Gastrocnemius medialis (tissue), 4 donors: ENCODE results near the gene DRC7. TPM values are rescaled to one million over a fixed set of nuclear protein-coding genes. Genes with fewer than 3 reads are reported as not detected.

Experiments used
- ATAC-seq, 2 donors: fragments of 150-250 bp; one replicate each; pipeline ENCODE4 v1.9.1; 2016
- DNase-seq, 2 donors: peaks; one replicate each; pipeline ENCODE4 v3.0.0-alpha.2; 2019
- H3K27ac ChIP-seq, 4 donors: fragments of 200-600 bp; sonication (generic); 1 replicate in 1 of 4; 2 replicates in 3 of 4; pipeline ENCODE4 v1.5.1; 2016 to 2018; ENCODE audit warnings: mild to moderate bottlenecking in 2 of 4, moderate library complexity in 1 of 4
- H3K27me3 ChIP-seq, 3 donors: fragments of 200-600 bp; sonication (generic) in 2 of 3; 1 replicate in 1 of 3; 2 replicates in 2 of 3; pipeline versions ENCODE4 v1.5.1 to v1.6.0; 2016 to 2019; ENCODE audit warnings: mild to moderate bottlenecking in 1 of 3, moderate library complexity in 1 of 3
- H3K36me3 ChIP-seq, 2 donors: fragments of 200-600 bp; sonication (generic) in 1 of 2; one replicate each; pipeline ENCODE4 v1.5.1; 2017 to 2018
- H3K4me1 ChIP-seq, 2 donors: fragments of 200-600 bp; sonication (generic) in 1 of 2; one replicate each; pipeline ENCODE4 v1.5.1; 2016 to 2017; ENCODE audit warnings: mild to moderate bottlenecking in 2 of 2
- H3K4me3 ChIP-seq, 4 donors: fragments of 200-600 bp; sonication (generic) in 3 of 4; 1 replicate in 1 of 4; 2 replicates in 3 of 4; pipeline ENCODE4 v1.5.1; 2016 to 2019; ENCODE audit warnings: mild to moderate bottlenecking in 2 of 4
- H3K9me3 ChIP-seq, 3 donors: fragments of 200-600 bp; sonication (generic) in 2 of 3; 1 replicate in 1 of 3; 2 replicates in 2 of 3; pipeline ENCODE4 v1.5.1; 2016 to 2019
- POLR2A ChIP-seq, 2 donors: fragments of 450-650 bp; IDR thresholded peaks; one replicate each; pipeline ENCODE4 v1.6.1; 2017; ENCODE audit warnings: antibody characterized with exemption in 2 of 2, mild to moderate bottlenecking in 2 of 2, moderate library complexity in 2 of 2
- in situ Hi-C, 4 donors: fragments of 200-750 bp; cut with MboI; loops; one replicate each; pipeline versions ENCODE4 v1.15.0 to v1.8.0; 2017; ENCODE audit warnings: low sequenced_read_pairs in 4 of 4
- intact Hi-C: fragments of 100-400 bp; cut with DNase I; formaldehyde crosslinking; loops from one replicate; pipeline ENCODE4 v1.15.1; 2023; ENCODE audit warnings: low total_unique reads
- total RNA-seq, 4 donors: library from RNA; depleted of rRNA; stranded (reverse); fragments of >200 nt; gene quantifications; one replicate each; pipeline versions ENCODE4 v1.1.0 to v1.2.3, GENCODE V29; 2016
- TF ChIP-seq, protein P1 (sequence below), 5 experiments: fragments of 450-650 bp in 3 of 5; fragments of 200-600 bp in 2 of 5; sonication (generic) in 2 of 5; IDR thresholded peaks in 4 of 5; conservative IDR thresholded peaks in 1 of 5; 1 replicate in 4 of 5; 2 replicates in 1 of 5; pipeline ENCODE4 v1.5.1; 2016 to 2019; ENCODE audit warnings: antibody characterized with exemption in 5 of 5, mild to moderate bottlenecking in 3 of 5, moderate library complexity in 3 of 5

The DRC7 gene
- total RNA-seq, 4 donors from 2014 or later = not detected

DNA sequence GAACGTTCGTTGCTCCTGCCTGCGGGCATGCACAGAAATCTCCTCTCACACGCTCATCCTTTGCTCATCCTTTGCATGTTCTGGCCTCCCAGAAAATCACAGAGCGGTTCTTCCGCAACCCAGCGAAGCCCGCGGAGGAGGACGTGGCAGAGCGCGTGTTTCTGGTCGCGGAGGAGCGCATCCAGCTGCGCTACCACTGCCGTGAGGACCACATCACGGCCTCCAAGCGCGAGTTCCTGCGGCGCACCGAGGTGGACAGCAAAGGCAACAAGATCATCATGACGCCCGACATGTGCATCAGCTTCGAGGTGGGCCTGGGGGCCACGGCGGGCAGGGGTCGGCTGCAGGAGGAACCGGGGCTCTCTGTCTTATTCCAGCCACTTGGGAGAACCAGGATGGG, 31.4 kb downstream of the DRC7 start:
- H3K4me3 ChIP-seq = no peak overlapping the region
- no peaks in the 10 kb centered on the region for H3K36me3 ChIP-seq
- DNase-seq (no peak), ATAC-seq (no peak)
- in situ Hi-C loops (loop anchor here in 2 of 4 donors (25.0 kb wide), 2 partner anchors 286 to 289 kb away; partner anchors contain the start of genes CIAPIN1 (in 1 of the 2), COQ9 (in 1 of the 2), USB1 (in 1 of the 2) and ZNF319 (in 1 of the 2)), intact Hi-C loops (no loop called here)
- no peak overlapping the region for H3K27ac ChIP-seq
- H3K4me1 ChIP-seq = no peaks in the 10 kb centered on the region
- no peaks in the 10 kb centered on the region for H3K9me3 ChIP-seq
- no peak for TF ChIP-seq POLR2A (IDR thresholded peaks at IDR 0.05)
- TF ChIP-seq, protein P1, sequence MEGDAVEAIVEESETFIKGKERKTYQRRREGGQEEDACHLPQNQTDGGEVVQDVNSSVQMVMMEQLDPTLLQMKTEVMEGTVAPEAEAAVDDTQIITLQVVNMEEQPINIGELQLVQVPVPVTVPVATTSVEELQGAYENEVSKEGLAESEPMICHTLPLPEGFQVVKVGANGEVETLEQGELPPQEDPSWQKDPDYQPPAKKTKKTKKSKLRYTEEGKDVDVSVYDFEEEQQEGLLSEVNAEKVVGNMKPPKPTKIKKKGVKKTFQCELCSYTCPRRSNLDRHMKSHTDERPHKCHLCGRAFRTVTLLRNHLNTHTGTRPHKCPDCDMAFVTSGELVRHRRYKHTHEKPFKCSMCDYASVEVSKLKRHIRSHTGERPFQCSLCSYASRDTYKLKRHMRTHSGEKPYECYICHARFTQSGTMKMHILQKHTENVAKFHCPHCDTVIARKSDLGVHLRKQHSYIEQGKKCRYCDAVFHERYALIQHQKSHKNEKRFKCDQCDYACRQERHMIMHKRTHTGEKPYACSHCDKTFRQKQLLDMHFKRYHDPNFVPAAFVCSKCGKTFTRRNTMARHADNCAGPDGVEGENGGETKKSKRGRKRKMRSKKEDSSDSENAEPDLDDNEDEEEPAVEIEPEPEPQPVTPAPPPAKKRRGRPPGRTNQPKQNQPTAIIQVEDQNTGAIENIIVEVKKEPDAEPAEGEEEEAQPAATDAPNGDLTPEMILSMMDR (IDR thresholded peaks at IDR 0.05 in 4 of 5, conservative IDR thresholded peaks at IDR 0.05 in 1 of 5) = no peak
- H3K27me3 ChIP-seq = no peaks in the 10 kb centered on the region

DNA sequence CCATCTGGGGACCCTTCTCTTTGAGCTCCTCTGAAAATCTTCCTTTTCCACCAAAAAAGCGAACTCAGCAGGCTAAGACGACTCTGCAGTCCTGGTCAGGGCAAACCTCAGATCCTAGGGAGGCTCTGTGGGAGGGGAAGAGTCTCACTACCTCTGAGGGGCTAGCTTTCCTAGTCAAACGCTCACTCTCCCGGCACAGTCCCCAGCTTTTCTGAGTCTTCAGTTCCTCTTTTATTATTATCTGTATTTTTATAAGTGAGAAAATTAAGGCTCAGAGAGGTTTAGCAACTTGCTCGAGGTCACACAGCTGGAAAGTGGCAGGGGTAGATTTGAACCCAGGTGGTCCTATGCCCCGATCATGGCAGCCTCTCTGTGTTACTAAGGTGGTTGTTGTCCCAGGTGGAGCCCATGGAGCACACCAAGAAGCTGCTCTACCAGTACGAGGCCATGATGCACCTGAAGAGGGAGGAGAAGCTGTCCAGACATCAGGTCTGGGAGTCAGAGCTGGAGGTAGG, 31.9 kb downstream of the DRC7 start:
- intact Hi-C loops (no loop called here), in situ Hi-C loops (loop anchor here in 2 of 4 donors (25.0 kb wide), 2 partner anchors 286 to 289 kb away; partner anchors contain the start of genes CIAPIN1 (in 1 of the 2), COQ9 (in 1 of the 2), USB1 (in 1 of the 2) and ZNF319 (in 1 of the 2))
- Histone ChIP-seq H3K4me1 (no peaks in the 10 kb centered on the region), H3K27me3 (no peaks in the 10 kb centered on the region), H3K36me3 (no peaks in the 10 kb centered on the region), H3K9me3 (no peaks in the 10 kb centered on the region), H3K4me3 (no peak overlapping the region), H3K27ac (no peak overlapping the region)
- TF ChIP-seq, protein P1 (IDR thresholded peaks at IDR 0.05 in 4 of 5, conservative IDR thresholded peaks at IDR 0.05 in 1 of 5) = no peak
- TF ChIP-seq POLR2A (IDR thresholded peaks at IDR 0.05) = no peak
- no peak for DNase-seq
- no peak for ATAC-seq

DNA sequence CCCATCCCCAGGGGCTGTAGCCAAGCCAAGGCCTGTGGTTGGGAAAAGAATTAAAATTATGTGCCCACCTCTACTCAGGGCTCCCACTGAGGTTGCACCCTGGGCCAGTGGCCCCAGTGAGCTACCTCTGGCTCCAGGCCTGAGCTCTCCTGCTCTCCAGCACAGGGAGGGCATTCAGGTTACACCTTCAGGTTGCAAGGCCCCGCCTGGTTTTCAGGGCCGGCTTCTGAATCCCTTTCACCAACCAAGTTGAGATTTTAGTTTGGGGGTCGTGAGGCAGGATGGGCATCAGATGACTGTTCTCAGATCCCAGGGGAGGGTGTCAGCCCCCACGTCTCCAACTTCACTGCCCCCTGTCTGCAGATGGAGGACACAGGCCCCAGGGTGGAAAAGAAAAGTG, 33.0 kb downstream of the DRC7 start:
- no peak overlapping the region for H3K4me3 ChIP-seq
- no peaks in the 10 kb centered on the region for H3K27me3 ChIP-seq
- no peaks in the 10 kb centered on the region for H3K9me3 ChIP-seq
- no peak overlapping the region for H3K27ac ChIP-seq
- no peak for DNase-seq
- intact Hi-C loops = no loop called here
- no peaks in the 10 kb centered on the region for H3K4me1 ChIP-seq
- in situ Hi-C loops = loop anchor here in 2 of 4 donors (25.0 kb wide), 2 partner anchors 285 to 290 kb away; partner anchors contain the start of genes CIAPIN1 (in 1 of the 2), COQ9 (in 1 of the 2), USB1 (in 1 of the 2) and ZNF319 (in 1 of the 2)
- TF ChIP-seq, protein P1 (IDR thresholded peaks at IDR 0.05 in 4 of 5, conservative IDR thresholded peaks at IDR 0.05 in 1 of 5) = no peak
- no peak for TF ChIP-seq POLR2A (IDR thresholded peaks at IDR 0.05)
- ATAC-seq = no peak
- H3K36me3 ChIP-seq = no peaks in the 10 kb centered on the region

DNA sequence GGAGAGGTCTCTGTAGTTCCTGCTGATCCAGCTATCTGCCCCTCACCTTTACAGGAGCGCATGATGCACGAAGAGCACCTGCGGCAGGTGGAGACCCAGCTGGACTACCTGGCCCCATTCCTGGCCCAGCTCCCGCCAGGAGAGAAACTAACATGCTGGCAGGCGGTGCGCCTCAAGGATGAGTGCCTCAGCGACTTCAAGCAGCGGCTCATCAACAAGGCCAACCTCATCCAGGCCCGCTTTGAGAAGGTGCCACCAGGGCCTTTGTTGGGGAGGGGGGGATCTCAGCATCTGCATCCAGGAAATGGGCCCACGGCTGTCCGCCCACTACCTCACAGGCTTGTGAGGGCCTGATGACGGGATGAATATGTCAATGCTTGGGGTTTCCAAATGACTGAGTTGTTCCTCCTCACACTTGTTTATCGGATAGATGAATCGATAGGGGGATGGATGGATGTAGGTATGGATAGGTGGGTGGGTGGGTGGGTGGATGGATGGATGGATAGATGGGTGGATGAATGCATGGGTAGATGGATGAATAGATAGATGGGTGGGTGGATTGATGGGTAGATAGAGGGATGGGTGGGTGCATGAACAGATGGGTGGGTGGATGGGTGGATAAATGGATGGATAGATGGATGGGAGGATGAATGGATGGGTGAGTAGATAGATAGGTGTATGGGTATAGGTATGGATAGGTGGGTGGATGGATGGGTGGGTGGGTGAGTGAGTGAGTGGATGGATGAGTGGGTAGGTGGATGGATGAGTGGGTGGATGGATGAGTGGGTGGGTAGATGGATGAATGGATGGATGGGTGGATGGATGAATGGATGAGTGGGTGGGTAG, 34.0 kb downstream of the DRC7 start:
- no peaks in the 10 kb centered on the region for H3K36me3 ChIP-seq
- no peak for DNase-seq
- ATAC-seq = no peak
- no peak overlapping the region for H3K4me3 ChIP-seq
- H3K9me3 ChIP-seq = no peaks in the 10 kb centered on the region
- TF ChIP-seq POLR2A (IDR thresholded peaks at IDR 0.05) = no peak
- TF ChIP-seq, protein P1 (IDR thresholded peaks at IDR 0.05 in 4 of 5, conservative IDR thresholded peaks at IDR 0.05 in 1 of 5) = no peak
- H3K4me1 ChIP-seq = no peaks in the 10 kb centered on the region
- intact Hi-C loops (no loop called here), in situ Hi-C loops (loop anchor here in 2 of 4 donors (25.0 kb wide), 2 partner anchors 284 to 291 kb away; partner anchors contain the start of genes CIAPIN1 (in 1 of the 2), COQ9 (in 1 of the 2), USB1 (in 1 of the 2) and ZNF319 (in 1 of the 2))
- no peaks in the 10 kb centered on the region for H3K27me3 ChIP-seq
- no peak overlapping the region for H3K27ac ChIP-seq
